ENCODE data around the gene STK33.

DNA sequence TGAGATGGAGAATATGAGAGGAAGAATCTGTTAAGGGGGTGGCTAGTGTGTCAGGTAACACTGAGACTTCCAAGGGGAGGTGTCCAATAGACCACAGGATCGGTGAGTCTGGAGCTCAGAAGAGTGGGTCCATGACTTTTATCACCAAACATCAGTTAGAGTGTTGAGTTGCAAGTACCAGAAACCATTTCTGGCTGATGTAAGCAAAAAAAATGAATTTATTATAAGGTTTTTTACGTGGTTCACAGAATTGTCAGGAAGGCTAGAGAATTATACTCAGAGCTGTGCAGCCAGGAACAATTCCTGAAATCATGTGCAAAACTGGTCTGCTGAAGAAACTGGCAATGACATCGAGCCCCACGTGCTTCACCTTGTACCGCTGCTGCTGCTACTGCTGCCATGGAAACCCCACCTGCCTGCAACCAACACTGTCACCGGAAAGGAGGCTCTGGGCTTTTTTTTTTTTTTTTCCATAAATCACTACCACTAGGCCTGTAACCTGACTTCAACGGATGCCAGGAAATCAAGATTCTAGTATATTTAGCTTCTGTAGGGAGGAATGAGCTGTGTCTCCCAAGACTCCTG is 16.6 kb upstream of the STK33 start:
- TF ChIP-seq, protein P1, sequence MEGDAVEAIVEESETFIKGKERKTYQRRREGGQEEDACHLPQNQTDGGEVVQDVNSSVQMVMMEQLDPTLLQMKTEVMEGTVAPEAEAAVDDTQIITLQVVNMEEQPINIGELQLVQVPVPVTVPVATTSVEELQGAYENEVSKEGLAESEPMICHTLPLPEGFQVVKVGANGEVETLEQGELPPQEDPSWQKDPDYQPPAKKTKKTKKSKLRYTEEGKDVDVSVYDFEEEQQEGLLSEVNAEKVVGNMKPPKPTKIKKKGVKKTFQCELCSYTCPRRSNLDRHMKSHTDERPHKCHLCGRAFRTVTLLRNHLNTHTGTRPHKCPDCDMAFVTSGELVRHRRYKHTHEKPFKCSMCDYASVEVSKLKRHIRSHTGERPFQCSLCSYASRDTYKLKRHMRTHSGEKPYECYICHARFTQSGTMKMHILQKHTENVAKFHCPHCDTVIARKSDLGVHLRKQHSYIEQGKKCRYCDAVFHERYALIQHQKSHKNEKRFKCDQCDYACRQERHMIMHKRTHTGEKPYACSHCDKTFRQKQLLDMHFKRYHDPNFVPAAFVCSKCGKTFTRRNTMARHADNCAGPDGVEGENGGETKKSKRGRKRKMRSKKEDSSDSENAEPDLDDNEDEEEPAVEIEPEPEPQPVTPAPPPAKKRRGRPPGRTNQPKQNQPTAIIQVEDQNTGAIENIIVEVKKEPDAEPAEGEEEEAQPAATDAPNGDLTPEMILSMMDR (conservative IDR thresholded peaks at IDR 0.05 in 1 of 2, IDR thresholded peaks at IDR 0.05 in 1 of 2; ENCODE audit: low read depth in 1 of 2, low read length in 2 of 2), result no peak
- no peak for TF ChIP-seq EZH2 (IDR thresholded peaks at IDR 0.05; ENCODE audit: low read length, missing control alignments)
